Endometrial microvascular endothelial cells (primary cell): ENCODE results near the gene GCGR. TPM values are rescaled to one million over a fixed set of nuclear protein-coding genes. Genes with fewer than 3 reads are reported as not detected.
"Not testable (repeated sequence)": the region's sequence is repeated elsewhere in the genome, so short reads cannot be mapped to it uniquely, and the experiment has no call there.

Source experiments
- in situ Hi-C: cut with HindIII; loops from 2 replicates; pipeline ENCODE4 v1.10.0; 2017; ENCODE audit warnings: low sequenced_read_pairs, low pct_unique_long_range_greater_than_20kb; ENCODE audit errors: inconsistent ontology term
- total RNA-seq: library from RNA; depleted of rRNA; stranded (reverse); fragments of >200 nt; gene quantifications from one replicate; pipeline ENCODE4 v1.2.3, GENCODE V29; 2015; ENCODE audit errors: inconsistent ontology term

The GCGR gene
- total RNA-seq, 1 donor from 2014 or later: not detected

DNA sequence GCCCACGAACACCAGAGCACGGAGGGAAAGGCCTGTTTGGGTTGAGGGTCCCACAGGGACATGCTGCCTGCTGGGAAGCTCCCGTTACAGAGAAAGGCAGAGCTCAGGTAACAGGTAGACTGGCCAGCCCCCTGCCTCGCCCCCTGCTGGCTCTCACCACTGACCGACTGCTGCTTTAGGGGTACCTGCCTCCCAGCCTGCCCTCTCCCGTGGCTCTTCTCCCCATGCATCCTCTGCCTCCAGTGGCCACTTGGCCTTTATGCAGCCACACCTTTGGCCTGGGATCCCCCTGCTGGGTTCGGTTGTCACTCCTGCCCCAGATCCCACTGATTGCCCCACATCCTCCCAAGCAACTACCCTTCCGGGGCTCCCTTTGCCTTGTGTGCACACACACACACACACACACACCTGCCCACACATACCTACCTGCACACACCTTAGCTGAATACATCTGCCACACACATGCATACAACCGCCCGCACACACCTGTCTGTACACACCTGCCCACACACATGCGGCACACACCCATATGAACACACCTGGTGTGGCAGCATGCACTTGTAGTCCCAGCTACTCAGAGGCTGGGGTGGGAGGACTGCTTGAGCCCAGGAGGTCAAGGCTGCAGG is 22.0 kb downstream of the GCGR start:
- in situ Hi-C loops: no loop called here

DNA sequence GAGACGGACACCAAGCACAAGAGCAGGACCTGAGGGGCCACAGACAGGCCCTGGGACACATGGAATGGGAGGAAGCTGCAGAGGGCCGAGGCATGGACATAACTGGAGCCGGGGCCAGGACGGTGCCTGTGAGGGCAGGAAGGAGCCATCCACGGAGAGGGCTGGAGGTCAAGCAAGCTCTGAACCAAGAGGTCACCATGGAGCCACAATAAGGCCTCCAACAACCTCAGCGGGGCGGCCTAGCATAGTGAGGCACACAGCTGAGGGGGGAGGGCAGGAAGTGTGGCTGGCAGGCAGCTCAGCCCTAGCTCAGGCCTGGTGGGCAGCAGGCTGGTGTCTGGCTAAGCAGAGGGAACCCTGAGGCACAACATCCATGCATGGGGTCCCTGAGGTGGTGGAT is 24.7 kb downstream of the GCGR start:
- in situ Hi-C loops: no loop called here

DNA sequence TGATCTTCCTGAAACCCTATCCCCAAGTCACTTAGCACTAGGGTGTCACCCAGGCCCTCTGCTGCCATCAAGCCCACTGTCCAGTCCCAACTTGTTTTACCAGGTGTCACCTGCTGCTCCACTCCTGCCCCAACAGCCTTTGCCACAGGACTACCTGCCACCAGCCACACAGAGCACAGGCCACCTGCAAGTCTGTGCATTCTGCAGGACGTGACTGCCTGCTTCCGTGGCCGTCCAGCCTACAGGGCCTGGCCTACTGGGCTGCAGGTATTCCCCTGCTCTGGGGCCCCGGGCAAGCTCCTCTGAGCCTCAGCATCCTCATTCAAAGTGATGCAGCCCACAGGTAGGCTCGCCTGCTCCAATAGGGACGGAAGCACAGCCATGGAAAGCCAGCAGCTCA is 25.9 kb downstream of the GCGR start:
- in situ Hi-C loops: no loop called here

DNA sequence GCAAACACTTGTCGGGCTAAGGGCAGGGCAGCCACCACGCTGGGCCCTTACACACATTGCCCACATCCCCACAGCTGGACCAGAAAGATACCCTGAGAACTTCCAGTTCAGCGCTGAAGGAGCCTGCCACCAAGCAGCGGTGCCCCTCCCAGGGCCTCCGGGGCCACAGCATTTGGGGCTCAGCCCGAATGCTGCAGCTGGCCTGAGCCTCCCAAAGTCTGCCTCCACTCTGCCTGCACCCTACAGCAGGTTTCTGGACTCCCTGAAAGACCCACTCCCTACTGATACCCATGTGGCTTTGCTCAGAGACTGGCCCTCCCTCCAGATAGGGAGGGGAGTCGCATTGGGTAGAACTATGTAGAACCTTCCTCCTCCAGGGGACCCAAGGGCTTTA is 27.6 kb downstream of the GCGR start:
- in situ Hi-C loops: no loop called here

DNA sequence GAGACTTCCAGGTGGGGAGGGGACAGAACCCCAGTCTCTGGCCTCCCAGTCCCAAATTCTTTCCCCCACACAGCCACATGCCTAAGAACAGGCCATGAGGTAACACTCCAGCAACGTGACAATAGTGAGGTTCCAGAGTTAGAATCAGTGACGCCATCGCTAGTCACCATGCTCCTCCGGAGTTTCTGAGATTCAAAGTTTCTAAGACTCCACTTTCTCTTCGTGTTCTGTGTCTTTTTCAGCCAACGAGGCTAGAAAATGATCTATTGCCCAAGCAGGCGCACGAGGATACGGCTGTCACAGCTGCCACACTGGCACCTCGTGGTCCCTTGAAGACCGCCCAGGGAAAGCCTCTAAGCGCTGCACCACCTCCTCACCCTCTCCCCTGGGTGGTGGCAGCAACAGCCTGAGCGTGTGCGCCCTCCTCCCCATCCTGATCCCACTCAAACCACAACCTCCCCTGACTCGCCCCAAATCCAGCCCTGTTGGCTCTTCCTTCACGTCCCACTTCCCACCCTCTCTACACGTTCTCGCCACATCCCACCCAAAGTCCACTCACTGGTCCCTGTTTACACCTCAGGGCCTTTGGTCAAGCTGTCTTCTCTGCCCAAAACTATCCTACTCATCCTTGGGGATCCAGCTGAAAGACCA is 28.1 kb downstream of the GCGR start:
- in situ Hi-C loops: no loop called here

DNA sequence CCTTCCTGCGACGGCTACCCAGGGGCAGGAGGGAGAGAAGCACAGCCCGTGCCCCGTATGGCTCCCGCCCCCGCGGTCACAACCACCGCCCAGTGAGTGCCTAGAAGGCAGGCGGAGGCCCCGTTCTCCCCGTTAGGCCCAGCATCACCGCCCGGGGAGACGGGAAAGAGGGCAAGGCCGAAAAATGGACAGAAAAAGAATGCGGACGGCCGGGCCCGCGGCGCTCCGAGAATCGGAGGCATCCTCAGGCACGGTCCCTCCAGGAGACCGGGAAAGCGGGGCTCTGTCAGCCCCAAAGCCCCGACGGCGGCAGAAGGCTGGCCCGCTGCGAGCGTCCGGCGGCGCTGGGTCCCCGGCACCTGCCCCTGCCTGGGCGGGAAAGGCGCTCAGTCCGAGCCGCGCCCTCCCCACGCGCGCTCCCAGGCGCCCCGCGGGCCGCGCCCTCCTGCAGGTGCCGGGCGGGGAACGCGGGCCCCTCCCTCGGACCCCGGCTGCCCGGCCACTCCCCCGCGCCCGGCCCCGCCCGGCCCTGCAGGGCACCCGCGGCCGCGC is 28.7 kb downstream of the GCGR start:
- in situ Hi-C loops: no loop called here

DNA sequence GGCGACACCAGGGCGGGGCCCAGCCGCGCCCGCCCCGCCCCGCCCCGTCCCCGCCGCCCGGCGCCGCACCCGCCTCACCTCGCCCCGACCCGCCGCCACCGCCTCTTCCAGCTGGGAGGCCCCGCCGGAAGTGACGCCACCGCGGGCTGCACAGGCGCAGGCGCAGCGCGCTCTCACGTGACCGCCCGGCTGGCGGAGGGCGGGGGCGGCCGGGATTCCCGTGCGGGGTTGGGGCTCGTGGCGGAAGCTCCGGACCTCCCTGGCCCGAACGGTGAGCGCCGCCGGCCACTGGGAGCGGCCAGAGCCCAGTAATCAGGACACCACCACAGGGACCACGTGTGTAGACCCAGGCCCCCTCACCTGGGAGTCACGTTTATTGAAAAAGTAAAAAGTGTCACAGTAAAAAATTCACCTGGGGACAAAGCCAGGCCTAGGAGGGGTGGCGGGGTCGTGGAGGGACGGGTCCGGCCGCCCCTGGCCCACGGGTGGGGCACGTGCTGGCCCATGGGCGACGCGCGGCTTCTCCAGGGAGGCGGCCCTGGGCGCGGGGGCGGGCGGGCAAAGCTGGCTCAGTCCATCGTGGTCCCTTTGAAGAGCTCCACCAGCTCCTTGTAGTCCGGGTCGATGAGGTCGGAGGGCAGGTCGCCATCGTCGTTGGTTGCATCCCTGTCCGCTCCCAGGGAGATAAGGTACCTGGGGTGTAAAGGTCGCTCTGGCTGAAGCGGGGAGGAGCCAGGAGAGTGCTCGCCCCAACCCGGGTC is 29.4 kb downstream of the GCGR start, which contains the start of gene MCRIP1:
MCRIP1 (minus strand) TSS at position 132 of the 761 bp plus-strand sequence. CDS start 8,785 bp downstream, outside the sequence.
- in situ Hi-C loops: no loop called here

DNA sequence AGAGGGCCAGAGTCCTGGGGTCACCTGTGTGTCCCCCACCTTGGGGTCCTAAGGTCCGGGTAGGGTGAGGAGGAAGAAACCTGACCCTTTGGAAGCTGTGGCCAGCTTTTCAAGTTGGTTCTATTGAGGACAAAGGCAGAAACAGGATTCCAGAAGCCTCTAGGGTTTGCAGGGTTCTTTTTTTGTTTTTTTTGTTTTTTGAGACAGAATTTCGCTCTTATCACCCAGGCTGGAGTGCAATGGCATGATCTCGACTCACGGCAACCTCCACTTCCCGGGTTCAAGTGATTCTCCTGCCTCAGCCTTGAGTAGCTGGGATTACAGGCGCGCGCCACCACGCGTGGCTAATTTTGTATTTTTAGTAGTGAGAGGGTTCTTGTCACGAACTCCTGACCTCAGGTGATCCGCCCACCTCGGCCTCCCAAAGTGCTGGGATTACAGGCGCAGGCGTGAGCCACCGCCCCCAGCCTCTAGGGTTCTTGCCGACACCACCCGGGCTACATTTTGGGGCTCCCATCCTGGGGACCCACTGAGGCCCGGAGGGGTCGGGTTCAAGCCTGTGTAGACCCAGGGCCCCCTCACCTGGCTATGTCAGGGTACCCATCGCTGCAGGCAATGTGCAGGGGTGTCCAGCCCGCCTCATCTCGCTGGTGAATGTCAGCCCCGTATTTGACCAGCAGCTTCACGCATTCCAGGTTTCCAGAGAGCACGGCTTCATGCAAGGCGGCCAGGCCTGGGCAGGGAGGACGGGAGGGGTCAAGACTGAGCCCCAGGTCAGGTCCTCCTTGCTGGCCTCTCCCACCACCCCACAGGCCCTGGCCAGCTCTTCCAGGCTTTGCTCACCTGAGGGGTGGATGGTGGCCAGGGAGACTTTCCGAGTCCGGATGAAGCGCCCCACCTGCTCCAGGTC is 30.2 kb downstream of the GCGR start:
- in situ Hi-C loops: no loop called here

DNA sequence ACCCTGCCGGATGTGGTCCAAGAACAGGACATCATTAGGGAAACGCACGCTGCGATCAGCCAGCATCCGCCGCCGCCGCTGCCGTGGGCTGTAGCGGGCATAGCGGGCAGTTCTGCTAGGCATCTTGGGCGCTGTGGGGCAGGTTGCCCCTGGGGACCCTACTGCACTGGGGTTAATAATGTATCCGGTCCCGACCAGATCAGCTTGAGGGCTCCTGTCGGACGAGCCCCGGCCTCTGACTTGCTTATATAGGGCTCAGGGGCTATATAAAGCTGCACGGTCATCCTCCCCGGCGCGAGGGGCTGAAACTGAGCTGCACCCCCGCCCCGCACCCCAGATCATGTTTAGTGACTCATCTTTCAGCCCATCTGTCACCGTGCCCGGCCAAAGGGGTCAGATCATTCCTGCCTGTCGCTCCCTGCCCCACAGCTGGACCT is 30.9 kb downstream of the GCGR start, which contains the start of gene PPP1R27:
PPP1R27 (minus strand) TSS at position 220 of the 437 bp plus-strand sequence; CDS start at position 123, 97 bp downstream.
- in situ Hi-C loops: no loop called here

DNA sequence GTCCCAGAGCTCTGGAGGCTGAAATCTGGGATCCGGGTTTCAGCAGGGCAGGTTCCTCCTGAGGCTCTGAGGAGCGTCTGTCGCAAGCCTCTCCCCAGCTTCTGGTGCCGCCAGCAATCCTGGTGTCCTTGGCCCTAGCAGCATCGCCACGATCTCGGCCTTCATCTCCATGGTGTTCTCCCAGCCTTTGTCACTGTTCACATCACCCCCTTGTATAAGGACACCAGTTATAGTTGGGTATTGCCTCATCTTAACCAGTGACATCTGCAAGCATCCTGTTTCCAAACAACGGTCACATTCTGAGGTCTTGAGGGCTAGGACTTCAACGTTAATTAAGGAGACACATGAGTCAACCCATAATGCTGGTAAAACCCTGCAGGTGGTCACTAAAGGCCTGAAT is 33.7 kb downstream of the GCGR start:
- in situ Hi-C loops: no loop called here

DNA sequence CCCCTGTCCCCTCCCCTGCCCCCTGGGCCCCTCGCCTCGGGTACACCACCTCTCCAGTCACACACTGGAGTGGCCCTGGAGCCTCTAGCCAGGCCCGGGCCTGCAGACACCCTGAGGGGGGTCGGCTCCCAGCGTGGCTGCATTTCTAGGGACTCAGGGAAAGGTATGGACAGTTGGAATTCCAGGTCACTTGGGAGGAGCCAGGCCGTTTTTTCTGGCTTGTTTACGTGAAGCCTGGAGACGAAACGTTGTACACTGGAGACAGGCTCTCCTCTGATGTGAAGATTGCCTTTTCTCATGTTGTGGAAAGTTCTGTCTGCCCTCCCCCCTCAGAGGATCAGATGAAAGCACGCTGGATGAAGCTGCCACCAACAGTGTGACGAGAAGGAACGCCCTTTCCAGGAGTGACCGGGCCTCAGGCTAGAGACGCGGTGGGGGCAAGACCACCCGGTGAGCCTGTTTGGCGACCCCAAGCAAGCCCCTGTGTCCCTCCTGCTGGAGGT is 34.9 kb downstream of the GCGR start:
- in situ Hi-C loops: no loop called here

DNA sequence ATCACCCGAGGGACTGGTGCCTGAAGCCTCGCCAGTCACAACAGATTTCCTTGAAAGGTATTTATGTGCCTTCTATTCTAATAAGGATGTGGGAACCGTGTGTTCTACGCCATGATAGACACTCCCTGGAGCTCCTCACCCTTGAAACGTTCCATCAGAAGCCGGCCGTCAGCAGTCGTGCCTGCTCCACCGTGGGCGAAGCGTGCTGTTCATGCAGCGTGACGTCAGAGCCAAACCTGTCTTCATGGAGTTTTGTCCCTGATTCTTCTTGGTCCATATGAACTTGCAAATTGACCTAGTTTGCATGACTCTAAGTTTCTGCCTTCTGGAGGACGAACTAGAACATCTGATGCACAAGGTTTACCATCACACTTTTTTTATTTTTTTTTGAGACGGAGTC is 35.4 kb downstream of the GCGR start:
- in situ Hi-C loops: no loop called here

DNA sequence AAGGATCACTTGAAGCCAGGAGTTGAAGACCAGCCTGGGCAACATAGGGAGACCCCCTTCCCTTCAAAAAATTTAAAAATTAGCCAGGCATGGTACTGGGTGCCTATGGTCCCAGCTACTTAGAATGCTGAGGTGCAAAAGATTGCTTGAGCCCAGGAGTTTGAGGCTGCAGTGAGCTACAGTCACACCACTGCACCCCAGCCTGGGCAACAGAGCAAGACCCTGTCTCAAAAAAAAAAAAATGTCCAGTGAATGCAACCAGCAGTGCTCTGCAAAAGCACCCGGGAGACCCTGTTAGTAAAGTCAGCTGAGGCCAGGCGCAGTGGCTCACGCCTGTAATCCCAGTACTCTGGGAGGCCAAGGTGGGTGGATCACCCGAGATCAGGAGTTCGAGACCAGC is 36.1 kb downstream of the GCGR start:
- in situ Hi-C loops: not testable (repeated sequence)

DNA sequence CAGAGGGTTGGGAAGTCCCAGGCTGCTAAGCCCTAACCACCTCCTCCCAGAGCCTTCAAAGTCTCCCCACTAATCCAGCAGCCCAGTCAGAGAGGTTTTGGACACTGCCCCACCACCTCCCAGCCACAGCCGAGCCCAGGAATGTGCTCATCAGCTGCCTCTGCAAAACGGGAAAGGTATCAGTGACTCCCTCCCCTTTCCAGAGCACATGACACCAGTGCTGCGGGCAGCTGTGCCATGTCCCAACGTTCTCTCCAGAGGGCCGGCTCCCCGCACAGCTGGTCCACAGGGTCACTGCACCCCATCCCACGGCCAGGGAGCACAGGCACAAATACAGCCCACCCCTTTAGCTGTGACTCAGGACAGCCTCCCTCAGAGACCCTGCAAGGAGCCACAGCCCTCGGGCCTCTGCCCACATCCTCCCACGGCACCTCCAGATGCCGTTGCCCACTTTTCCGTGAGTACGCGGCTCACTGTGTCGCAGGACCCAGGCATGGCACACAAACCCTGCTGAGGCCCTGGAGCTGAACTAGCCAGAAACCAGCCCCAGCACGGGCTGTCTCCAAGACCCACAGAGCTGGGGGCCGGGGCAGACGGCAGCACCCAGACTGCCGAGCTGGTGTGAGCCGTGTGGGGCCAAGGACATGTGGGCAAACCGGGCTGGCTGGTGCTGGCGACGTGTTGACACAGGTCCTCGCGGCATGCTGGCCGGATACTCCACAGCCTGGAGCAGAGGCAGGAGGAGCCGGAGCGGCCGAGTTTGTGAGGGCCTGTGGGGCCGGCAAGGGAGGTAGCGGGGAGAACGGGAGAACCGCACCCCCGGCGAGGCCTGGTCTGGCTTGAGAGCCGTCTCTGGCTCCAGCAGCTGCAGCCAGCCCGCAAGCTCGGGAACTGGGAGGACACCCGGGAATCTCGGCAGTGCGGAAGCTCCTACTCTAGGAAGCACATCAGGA is 37.2 kb downstream of the GCGR start:
- in situ Hi-C loops: no loop called here

DNA sequence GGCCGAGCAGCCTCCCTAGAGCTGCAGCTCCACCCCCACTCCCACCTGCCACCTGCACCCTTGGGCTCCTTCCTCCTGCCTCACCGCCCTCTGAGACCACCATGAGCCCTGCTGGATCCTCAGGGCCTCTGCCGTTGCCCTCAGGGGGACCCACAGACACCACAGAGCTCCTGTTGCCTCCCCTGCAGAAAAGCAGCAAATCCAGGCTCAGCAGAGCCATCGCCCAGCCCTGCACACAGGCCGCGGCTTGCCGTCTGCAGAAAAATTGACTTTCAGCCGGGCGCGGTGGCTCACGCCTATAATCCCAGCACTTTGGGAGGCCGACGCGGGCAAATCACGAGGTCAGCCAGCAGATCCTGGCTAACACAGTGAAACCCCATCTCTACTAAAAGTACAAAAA is 37.9 kb downstream of the GCGR start:
- in situ Hi-C loops: no loop called here

DNA sequence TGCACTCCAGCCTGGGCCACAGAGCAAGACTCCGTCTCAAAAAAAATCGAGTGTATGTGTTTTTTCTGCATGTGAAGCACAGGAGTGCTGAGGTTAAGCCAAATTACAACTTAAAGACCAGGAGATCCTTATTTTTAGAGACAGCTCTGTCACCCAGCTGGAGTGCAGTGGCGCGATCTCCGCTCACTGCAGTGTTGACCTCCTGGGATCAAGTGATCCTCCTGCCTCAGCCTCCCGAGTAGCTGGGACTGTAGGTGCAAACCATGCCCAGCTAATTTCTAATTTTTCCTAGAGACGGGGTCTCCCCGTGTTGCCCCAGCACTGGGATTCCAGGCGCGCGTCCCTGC is 38.4 kb downstream of the GCGR start:
- in situ Hi-C loops: no loop called here

DNA sequence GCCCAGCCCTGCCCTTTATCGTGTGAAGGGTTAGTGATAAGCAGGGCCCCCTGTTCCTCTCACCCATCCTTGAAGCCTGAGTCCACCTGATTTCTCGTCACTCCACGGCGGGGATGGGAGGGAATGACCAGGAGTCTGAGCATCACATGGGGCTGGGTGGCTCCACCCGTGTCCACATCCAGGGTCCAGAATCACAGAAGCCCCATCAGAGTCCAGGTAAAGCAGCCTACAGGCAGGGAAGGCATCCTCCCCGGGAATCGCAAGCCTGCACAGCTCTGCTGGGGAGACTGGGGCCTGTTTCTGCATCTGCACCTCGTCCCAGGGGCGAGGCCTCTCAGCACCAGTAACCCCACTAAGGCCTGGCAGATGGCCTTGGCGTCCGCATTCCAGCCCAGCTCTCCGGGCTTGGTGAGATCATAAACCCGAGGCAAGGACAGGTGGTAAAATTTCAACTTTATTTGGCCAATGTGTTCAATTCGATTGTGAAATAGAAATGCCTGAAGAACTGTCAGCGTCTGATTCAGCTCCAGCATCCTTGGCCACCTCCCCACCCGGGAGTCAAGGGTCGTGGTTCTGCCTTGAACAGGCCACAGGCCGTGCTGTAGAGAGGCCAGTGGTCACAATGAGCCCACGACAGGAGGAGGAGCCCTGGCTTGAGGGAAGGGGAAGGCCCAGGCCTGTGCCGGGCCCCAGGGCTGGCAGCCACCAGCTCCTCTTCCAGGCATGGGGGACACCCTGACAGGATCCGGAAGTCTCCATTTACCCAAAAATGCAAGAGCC is 39.0 kb downstream of the GCGR start:
- in situ Hi-C loops: no loop called here
